Measurements from ENCODE around the gene HMGN2.
"Not testable (repeated sequence)": the region's sequence is repeated elsewhere in the genome, so short reads cannot be mapped to it uniquely, and the experiment has no call there.

The HMGN2 gene

GRCh38 chr1:26476958-26477357 is 4.7 kb downstream of the HMGN2 start:
- in situ Hi-C loops (cut with HindIII; ENCODE audit: low sequenced_read_pairs): no loop called here

GRCh38 chr1:26477446-26478152 is 5.4 kb downstream of the HMGN2 start:
- in situ Hi-C loops (cut with HindIII; ENCODE audit: low sequenced_read_pairs): no loop called here

- in situ Hi-C loops (cut with HindIII; ENCODE audit: low sequenced_read_pairs): no loop called here
Observed at GRCh38 chr1:26478159-26478558, 5.9 kb downstream of the HMGN2 start.

GRCh38 chr1:26478988-26479387 is 6.7 kb downstream of the HMGN2 start:
- in situ Hi-C loops (cut with HindIII; ENCODE audit: low sequenced_read_pairs): no loop called here

- in situ Hi-C loops (cut with HindIII; ENCODE audit: low sequenced_read_pairs): no loop called here
Observed at GRCh38 chr1:26482921-26483320, 10.7 kb downstream of the HMGN2 start.

GRCh38 chr1:26483980-26484379 is 11.7 kb downstream of the HMGN2 start:
- in situ Hi-C loops (cut with HindIII; ENCODE audit: low sequenced_read_pairs): no loop called here

GRCh38 chr1:26490155-26490554 is 17.9 kb downstream of the HMGN2 start:
- in situ Hi-C loops (cut with HindIII; ENCODE audit: low sequenced_read_pairs): no loop called here

GRCh38 chr1:26493267-26493666 is 21.0 kb downstream of the HMGN2 start:
- in situ Hi-C loops (cut with HindIII; ENCODE audit: low sequenced_read_pairs): no loop called here

- in situ Hi-C loops (cut with HindIII; ENCODE audit: low sequenced_read_pairs): no loop called here
Observed at GRCh38 chr1:26493938-26494337, 21.7 kb downstream of the HMGN2 start.

- in situ Hi-C loops (cut with HindIII; ENCODE audit: low sequenced_read_pairs): no loop called here
Observed at GRCh38 chr1:26496861-26497260, 24.6 kb downstream of the HMGN2 start.

GRCh38 chr1:26498894-26499293 is 26.7 kb downstream of the HMGN2 start:
- in situ Hi-C loops (cut with HindIII; ENCODE audit: low sequenced_read_pairs): no loop called here

GRCh38 chr1:26500488-26501175 is 28.4 kb downstream of the HMGN2 start:
- in situ Hi-C loops (cut with HindIII; ENCODE audit: low sequenced_read_pairs): no loop called here

- in situ Hi-C loops (cut with HindIII; ENCODE audit: low sequenced_read_pairs): not testable (repeated sequence)
Observed at GRCh38 chr1:26510711-26511110, 38.5 kb downstream of the HMGN2 start.

- in situ Hi-C loops (cut with HindIII; ENCODE audit: low sequenced_read_pairs): not testable (repeated sequence)
Observed at GRCh38 chr1:26515836-26516235, 43.6 kb downstream of the HMGN2 start.

GRCh38 chr1:26516987-26517765 is 44.9 kb downstream of the HMGN2 start:
- in situ Hi-C loops (cut with HindIII; ENCODE audit: low sequenced_read_pairs): no loop called here

- in situ Hi-C loops (cut with HindIII; ENCODE audit: low sequenced_read_pairs): no loop called here
Observed at GRCh38 chr1:26517766-26518049, 45.5 kb downstream of the HMGN2 start.

- in situ Hi-C loops (cut with HindIII; ENCODE audit: low sequenced_read_pairs): no loop called here
Observed at GRCh38 chr1:26518355-26518754, 46.1 kb downstream of the HMGN2 start.

- in situ Hi-C loops (cut with HindIII; ENCODE audit: low sequenced_read_pairs): no loop called here
Observed at GRCh38 chr1:26520339-26520738, 48.1 kb downstream of the HMGN2 start.

- in situ Hi-C loops (cut with HindIII; ENCODE audit: low sequenced_read_pairs): no loop called here
Observed at GRCh38 chr1:26521669-26522030, 49.4 kb downstream of the HMGN2 start.

GRCh38 chr1:26522073-26522472 is 49.8 kb downstream of the HMGN2 start:
- in situ Hi-C loops (cut with HindIII; ENCODE audit: low sequenced_read_pairs): no loop called here

- in situ Hi-C loops (cut with HindIII; ENCODE audit: low sequenced_read_pairs): no loop called here
Observed at GRCh38 chr1:26524181-26524580, 51.9 kb downstream of the HMGN2 start.

All from DLD1 (cell line).